IPS-NIHi7 (cell line): ENCODE measurements around the gene ADAMTS9.

Experiments
- DNase-seq: peaks from one replicate; pipeline ENCODE4 v3.0.0; 2012; ENCODE audit warnings: mixed read lengths; ENCODE audit errors: extremely low spot score

ADAMTS9 gene

GRCh38 chr3:64686446-64686908, 1.3 kb downstream of the ADAMTS9 start:
- DNase-seq: no peak

- DNase-seq: peak; percentile 78
These were observed 1.9 kb downstream of the ADAMTS9 start for GRCh38 chr3:64685800-64686445.

GRCh38 chr3:64685331-64685799, 2.4 kb downstream of the ADAMTS9 start:
- DNase-seq: no peak

GRCh38 chr3:64684715-64685261, 3.0 kb downstream of the ADAMTS9 start:
- peak; percentile 64 for DNase-seq

GRCh38 chr3:64681827-64682226, 6.0 kb downstream of the ADAMTS9 start:
- no peak for DNase-seq

GRCh38 chr3:64681015-64681414, 6.8 kb downstream of the ADAMTS9 start:
- no peak for DNase-seq

GRCh38 chr3:64680334-64680733, 7.5 kb downstream of the ADAMTS9 start:
- DNase-seq: no peak

GRCh38 chr3:64677961-64678716, 9.7 kb downstream of the ADAMTS9 start:
- no peak for DNase-seq

- no peak for DNase-seq
These were observed 11.0 kb downstream of the ADAMTS9 start for GRCh38 chr3:64676831-64677230.

- no peak for DNase-seq
These were observed 12.0 kb downstream of the ADAMTS9 start for GRCh38 chr3:64675687-64676247.

- DNase-seq: no peak
These were observed 13.2 kb downstream of the ADAMTS9 start for GRCh38 chr3:64674591-64675076.

- no peak for DNase-seq
These were observed 14.6 kb downstream of the ADAMTS9 start for GRCh38 chr3:64673159-64673715.

- no peak for DNase-seq
These were observed 19.0 kb downstream of the ADAMTS9 start for GRCh38 chr3:64668582-64669510.

- no peak for DNase-seq
These were observed 19.8 kb downstream of the ADAMTS9 start for GRCh38 chr3:64667887-64668581.

GRCh38 chr3:64667138-64667537, 20.7 kb downstream of the ADAMTS9 start:
- no peak for DNase-seq

GRCh38 chr3:64666171-64666588, 21.6 kb downstream of the ADAMTS9 start:
- DNase-seq: no peak

- DNase-seq: no peak
These were observed 23.4 kb downstream of the ADAMTS9 start for GRCh38 chr3:64664397-64664796.

- DNase-seq: no peak
These were observed 28.2 kb downstream of the ADAMTS9 start for GRCh38 chr3:64659617-64659978.

- DNase-seq: no peak
These were observed 29.8 kb downstream of the ADAMTS9 start for GRCh38 chr3:64658001-64658400.

- DNase-seq: no peak
These were observed 31.3 kb downstream of the ADAMTS9 start for GRCh38 chr3:64656544-64656943.
